Effector CD4-positive, alpha-beta T cell (primary cell): ENCODE results near the gene XYLT1.
"Not testable (repeated sequence)": the region's sequence is repeated elsewhere in the genome, so short reads cannot be mapped to it uniquely, and the experiment has no call there.

ENCODE experiments used
- DNase-seq: peaks from one replicate; pipeline ENCODE4 v3.0.0-alpha.2; 2020
- total RNA-seq: gene quantifications from one replicate; lab custom pipeline; 2026; lab: John Stamatoyannopoulos, UW

Gene XYLT1, protein sequence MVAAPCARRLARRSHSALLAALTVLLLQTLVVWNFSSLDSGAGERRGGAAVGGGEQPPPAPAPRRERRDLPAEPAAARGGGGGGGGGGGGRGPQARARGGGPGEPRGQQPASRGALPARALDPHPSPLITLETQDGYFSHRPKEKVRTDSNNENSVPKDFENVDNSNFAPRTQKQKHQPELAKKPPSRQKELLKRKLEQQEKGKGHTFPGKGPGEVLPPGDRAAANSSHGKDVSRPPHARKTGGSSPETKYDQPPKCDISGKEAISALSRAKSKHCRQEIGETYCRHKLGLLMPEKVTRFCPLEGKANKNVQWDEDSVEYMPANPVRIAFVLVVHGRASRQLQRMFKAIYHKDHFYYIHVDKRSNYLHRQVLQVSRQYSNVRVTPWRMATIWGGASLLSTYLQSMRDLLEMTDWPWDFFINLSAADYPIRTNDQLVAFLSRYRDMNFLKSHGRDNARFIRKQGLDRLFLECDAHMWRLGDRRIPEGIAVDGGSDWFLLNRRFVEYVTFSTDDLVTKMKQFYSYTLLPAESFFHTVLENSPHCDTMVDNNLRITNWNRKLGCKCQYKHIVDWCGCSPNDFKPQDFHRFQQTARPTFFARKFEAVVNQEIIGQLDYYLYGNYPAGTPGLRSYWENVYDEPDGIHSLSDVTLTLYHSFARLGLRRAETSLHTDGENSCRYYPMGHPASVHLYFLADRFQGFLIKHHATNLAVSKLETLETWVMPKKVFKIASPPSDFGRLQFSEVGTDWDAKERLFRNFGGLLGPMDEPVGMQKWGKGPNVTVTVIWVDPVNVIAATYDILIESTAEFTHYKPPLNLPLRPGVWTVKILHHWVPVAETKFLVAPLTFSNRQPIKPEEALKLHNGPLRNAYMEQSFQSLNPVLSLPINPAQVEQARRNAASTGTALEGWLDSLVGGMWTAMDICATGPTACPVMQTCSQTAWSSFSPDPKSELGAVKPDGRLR
- 62.5 reads per million, percentile 73 among the genes with 10 or more reads in this experiment for total RNA-seq

DNA sequence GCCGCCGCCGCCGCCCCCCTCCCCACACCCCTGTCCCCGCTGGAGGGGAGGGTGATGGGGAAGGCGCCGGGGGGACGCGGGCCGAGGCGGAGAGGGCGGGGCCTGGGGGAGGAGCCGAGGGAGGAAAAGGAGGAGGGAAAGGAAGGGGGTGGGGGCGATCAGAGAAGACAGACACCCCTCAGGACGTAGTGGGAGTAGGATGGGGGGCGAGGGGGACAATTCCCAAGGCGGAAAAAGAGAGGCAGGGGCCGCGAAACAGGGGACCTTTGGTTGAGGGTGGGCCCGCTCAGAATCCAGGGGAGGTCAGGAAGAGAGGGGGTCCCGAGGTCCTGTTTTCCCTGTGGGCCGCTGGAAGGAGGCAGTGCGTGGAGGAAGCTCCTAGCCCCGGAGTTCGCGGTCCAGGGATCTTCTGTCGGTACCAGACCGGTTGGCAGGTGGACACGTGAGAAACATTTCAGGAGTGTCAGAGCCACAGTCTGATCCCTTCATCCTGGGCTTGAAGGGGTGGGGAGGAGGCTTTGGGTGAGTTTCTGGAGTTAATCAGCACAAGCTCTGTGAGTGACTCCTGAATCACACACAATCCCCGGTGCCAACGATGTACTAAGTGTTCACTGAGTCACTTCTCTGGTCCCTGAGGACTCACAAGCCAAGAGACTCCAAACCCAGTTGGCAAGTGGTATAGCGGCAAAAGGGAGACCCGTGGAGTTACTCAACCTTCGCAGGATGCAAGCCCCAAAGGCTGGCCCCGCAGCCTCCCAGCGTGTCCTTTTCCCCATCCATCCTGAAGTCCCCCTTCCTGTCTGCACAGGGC is at the start of gene XYLT1:
Gene XYLT1 (minus strand): TSS at position 53 of the 811 bp plus-strand sequence. CDS start 164 bp downstream, outside the sequence.
- peak; percentile 42 for DNase-seq

DNA sequence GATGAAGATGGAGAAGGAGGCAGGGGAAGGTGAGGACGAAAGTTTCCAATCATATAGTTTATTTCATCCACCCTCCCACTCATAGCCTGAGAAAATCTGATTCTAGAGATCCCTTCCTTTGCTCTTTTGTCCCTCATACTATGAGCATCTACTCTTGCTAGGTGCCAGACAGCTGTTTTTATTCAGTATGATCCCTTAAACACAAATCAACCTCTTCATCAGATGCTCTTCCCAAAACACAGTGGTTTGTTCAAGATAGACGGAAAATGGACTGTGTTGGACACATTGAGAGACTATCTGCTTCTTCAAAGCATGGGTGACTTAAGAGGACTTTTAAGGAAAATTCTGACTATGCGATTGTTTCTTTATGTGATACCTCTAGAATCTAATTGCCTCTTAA is 49.4 kb upstream of the XYLT1 start:
- DNase-seq: no peak

DNA sequence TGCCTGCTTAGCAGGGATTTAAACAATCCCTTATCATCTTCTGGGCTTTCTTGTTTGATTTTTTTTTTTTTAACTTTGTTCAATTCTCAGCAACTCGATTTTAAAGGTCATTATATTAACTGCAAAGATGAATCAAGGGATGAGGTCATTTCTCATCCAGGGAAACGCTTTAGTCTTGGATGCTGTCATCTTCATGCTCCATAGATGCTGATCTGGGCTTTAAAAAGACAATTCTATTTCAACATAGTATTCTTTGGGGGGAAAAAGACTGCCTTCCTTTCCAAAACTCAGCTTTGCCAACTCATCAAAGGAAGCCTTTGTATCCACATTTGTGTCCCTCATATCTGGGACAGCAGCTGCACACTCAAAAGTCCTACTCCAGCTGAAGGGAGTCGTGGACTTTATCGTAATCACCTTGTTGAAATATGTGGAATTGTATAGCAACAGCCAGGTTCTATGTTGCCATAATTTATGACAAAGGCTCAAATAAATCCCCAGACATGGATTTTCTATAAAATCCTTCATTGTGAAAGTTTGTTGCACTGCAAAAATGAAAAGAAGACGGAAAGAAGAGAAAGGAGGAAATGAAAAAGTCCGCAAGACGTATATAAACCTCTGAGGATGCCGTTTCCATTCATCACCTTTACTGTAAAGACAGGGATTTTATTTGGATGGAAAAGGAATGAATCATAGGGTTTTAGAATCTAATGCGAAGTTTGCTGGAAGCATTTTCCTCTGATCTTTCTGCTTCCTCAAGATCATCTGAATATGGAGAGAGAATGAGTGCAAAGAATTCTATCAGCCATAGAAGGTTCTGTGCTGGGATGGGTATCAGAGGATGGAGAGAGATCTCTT is 48.6 kb upstream of the XYLT1 start:
- DNase-seq: no peak

DNA sequence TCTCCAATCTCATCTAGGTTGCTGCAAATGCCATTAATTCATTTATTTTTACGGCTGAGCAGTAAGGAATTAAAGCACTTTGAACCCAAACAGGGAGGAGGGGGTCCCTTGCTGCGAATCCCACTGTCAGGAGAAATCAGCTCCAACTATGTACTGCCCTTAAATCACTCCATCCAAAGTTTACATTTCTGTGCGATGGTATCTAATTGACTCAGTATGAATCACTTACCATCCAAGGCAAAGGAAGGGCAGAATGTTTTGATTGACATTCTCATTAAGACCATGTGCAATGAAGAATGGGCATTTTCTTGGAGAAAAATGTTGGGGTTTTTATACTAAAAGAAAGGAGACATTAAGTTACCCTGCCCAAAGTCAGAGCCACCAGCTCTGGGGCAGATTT is 47.7 kb upstream of the XYLT1 start:
- DNase-seq: no peak

DNA sequence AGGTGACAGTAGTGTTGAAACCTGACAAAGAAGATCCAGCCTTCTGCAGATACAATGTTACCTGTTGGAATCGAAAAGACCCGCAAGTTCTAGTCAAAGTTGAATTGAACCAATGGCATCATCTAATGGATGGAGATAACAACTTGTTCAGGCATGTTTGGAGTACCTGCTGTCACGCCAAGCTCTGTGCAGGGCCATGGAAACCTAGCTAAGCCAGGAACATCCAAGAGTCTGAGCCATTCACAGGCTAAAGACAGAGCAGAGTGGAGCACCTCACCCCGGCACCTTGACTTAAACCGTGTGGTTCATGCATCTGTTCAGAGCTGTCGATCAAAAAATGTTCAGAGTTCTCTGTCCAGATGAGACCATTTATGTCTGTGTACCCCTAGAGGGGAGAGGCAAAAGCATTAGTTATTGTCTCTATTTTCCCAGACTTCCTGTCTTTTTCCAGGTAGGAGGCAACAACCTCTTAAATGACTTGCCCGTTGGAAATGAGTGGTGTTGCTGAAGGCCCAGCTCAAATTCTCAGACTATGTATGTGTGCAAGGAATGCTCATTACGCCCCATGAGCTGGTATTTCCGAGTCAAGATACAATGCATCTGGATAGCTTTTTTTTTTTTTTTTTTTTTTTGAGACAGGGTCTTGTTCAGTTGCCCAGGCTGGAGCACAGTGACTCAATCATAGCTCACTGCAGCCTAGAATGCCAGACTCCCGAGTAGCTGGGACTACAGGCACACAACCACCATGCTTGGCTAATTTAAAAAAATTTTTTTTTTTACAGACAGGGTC is 44.9 kb upstream of the XYLT1 start:
- no peak for DNase-seq

DNA sequence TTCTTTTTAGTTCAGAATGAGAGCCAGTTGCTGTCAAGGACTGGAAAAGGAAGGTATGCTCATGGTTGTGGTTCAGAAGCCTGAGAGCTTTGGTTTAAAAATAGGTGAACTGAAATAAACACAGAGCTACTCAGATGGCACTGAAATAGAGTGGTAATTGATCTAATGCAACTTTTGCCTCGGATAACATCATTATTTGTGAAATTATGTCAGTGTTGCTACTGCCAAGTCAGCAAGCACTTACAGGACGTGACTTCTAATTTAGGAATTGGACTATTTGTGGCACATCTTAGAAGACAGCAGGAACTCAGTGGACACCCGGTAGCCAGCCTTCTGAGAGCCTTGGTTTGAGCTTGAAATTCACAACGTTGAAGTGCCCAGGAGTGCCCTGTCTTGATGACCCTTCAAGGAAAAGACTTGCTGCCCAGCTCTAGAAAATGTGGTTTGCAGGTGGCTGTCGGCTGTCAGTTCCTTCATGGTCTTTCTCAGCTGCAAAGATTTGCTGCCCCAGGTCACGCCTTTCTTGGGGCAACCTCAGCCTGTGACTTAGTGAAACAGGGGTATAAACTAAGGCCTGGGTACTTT is 42.0 kb upstream of the XYLT1 start:
- no peak for DNase-seq

DNA sequence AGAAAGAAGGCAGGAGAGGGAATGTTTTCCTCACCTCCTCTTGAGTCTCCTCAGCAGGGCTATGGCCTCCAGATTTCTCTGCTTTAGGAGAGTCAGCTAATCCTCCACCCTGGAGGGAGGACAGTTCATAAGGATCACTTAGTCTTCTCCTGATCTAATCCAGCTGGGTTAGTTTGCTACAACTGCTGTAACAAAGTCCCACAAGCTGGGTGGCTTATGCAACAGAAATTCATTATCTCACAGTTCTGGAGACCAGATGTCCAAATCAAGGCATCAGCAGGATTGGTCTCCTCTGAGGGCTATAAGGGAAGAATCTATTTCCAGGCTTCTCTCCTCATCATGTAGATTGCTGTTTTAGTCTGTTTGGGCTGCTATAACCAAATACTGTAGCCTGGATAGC is 40.6 kb upstream of the XYLT1 start:
- no peak for DNase-seq

DNA sequence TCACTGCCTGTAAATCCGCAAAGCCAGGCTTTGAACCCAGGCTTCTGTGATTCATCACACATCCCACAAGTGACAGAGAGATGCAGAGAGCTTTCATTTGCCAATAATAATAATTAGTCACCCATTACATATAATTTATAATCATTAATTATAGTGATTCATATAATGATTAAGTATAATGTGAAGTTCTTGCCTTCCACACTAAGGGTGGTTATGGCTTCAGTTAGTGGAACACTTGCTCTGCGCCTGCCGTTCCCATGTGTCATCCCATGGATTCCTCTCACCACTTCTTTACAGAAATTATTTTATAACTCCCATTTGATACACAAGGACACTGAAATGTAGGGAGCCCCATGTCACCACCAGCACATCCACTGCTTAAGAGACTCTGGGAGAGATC is 39.8 kb upstream of the XYLT1 start:
- no peak for DNase-seq

DNA sequence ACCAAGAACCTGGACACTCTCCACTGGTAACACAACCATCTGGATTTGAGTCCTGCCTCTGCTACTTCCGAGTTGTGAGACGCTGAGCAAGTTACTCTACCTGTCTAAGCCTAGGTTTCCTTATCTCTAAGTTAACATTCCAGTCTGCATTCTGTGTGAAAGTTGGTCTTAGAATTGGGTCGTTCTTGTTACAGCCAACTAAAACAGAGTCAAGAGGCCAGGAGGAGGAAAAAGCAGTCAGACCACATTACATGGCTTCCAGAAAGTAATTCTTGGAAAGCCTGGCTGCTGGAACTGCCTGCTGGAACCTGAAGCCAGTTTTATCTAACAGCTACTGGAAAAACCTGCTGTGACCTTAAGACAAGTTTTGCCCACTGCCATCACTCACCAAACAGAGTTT is 38.4 kb upstream of the XYLT1 start:
- DNase-seq: no peak

DNA sequence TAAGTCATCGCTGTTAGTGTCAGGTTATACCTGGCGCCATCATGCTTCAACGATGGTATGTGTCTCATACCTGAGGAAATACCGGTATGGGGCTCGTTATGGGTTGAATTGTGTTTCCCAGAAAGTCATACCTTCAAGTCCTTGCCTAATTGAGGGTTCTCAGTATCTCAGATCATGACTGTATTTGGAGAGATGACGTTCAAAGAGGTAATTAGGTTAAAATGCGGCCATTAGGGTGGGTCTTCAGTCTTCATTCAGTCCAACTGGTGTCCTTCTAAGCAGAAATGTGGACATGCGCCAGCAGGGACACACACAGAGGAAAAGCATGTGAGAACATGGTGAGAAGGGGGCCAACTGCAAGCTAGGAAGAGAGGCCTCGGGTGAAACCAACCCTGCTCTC is 37.5 kb upstream of the XYLT1 start:
- DNase-seq: no peak

DNA sequence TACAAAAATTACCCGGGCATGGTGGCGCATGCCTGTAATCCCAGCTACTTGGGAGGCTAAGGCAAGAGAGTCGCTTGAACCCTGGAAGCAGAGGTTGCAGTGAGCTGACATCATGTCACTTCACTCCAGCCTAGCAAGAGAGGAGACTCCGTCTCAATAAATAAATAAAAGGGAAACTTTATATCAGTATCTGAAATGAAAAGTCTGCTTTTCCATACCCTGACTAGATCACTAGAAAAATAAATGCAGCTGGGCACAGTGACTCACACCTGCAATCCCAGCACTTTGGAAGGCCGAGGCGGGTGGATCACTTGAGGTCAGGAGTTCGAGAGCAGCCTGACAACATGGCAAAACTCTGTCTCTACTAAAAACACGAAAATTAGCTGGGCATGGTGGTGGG is 36.8 kb upstream of the XYLT1 start:
- not testable (repeated sequence) for DNase-seq

DNA sequence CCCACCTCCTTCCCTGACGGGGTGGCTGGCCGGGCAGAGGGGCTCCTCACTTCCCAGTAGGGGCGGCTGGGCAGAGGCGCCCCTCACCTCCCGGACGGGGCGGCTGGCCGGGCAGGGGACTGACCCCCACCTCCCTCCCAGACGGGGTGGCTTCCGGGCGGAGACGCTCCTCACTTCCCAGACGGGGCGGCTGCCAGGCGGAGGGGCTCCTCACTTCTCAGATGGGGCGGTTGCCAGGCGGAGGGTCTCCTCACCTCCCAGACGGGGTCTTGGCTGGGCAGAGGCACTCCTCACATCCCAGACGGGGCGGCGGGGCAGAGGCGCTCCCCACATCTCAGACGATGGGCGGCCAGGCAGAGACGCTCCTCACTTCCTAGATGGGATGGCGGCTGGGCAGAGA is 35.1 kb upstream of the XYLT1 start:
- not testable (repeated sequence) for DNase-seq

DNA sequence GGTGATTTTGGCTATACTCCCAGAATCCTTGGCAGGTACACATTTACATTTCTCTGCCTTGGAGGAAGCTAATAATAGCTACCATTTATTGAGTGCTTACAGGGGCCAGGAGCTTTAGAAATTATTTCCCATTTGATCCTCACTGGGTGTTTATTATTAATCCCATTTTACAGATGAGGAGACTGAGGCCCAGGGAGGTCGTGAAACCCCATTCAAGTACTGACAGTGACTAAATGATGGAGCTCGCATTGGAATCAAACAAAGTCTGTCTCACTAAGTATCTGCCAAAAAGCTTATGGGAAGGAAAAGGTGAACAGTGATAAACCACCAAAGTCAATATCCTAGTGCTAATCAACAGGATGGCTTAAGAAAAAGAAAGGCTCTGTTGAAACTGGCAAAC is 33.3 kb upstream of the XYLT1 start:
- DNase-seq: no peak

DNA sequence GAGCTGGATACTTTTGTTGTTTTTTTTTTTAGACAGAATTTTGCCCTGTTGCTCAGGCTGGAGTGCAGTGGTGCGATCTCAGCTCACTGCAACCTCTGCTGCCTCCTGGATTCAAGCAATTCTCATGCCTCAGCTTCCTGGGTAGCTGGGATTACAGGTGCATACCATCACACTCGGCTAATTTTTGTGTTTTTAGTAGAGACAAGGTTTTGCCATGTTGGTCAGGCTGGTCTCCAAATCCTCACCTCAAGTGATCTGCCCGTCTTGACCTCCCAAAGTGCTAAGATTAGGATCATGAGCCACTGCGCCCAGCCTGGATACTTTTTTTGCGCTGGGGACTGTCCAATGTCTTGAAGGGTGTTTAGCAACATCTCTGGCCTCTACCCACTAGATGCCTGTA is 32.6 kb upstream of the XYLT1 start:
- no peak for DNase-seq

DNA sequence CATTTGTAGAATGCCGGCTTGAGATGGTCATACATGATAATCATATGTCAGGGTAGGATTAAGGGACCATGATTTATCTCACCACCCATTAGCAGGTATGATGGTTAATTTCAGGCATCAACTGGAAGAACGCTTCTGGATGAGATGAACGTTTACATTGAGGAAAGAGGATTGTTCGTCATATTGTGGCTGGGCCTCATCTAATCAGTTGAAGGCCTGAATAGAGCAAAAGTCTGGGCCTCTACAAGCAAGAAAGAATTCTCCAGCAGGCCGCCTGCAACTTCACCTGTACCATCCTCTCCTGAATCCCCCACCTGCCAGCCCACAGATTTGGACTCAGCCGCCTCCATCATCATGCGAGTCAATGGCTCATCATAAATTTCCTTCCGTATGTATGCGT is 30.6 kb upstream of the XYLT1 start:
- DNase-seq: no peak

DNA sequence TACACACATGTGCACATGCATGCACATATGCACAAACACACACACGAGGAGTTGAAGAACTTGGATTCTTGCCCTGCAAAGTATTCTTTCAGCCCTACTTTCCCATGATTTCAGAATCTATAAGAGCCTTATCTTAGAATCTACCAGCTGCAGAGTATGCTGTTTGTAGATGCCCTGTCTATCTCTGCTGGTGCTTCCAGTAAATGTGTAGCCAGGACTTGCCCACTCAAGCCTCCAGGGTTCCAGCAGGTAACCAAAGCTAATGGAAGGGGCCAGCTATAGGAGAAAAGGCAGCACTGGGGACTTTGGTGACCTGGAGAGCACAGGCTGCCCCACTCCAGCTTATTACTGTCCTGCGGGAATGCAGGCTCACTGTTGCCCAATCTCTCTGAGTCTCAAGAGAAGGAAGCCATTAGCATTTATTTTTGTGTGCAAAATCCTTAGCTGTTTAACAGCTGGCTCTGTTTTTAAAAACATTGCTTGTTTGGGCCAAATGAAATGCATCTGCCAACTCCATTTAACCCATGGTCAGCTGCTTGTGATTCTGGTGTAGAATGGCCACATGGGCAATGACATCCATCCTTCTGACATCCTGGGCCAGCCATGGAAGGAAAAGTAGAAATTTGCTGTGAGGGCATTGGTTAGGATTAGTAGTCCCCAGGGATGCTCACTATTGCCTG is 28.6 kb upstream of the XYLT1 start:
- no peak for DNase-seq

DNA sequence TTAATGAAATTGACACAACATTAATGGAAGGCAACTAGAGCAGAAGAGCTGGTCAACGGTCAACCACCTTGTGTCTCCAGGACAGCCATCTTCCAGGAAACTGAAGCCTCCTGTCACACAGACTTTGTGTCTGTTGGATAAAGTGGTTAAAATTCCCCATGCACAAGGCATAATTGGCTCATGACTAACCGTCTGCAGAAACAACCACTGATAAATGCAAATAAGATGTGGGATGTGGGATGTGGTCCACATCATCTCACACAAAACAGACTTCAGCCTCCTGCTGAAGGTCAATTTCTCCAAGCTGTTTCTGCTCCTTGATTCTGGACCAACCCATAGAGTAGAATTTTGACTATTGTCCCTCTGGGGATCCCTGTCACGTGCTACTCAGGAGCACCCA is 26.9 kb upstream of the XYLT1 start:
- DNase-seq: no peak

DNA sequence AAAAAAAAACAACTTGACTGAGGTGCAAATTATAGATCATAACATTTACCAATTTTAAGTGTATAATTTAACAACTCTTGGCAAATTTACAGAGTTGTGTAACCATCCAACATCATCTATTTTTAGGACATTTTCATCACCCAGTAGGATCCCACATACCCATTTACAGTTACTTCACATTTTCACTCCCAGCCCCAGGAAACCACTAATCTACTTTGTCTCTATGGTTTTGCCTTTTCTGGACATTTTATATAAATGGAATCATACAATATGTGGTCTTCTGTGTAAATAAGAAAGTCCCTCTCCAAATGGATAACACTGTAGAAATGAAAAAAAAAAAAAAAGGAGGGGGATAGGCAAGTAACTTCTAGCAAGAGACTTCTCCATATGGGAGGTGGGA is 26.1 kb upstream of the XYLT1 start:
- DNase-seq: no peak

DNA sequence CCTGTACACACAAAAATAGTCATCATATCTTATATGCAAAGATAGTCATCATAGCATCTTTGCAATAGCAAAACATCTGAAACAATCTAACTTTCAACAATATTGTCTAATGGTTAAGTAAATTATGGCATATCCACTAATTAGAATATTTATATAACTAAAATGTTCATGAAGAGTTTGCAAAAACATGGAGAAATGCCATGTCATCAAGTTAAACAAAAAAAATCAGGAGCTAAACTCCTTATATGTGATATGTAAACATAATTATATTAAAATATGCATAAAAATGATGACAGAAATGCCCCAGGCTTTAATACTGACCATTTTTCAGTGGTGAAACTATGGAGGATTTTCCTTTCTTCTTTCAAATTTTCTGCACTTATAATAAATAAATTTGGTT is 22.3 kb upstream of the XYLT1 start:
- DNase-seq: no peak

DNA sequence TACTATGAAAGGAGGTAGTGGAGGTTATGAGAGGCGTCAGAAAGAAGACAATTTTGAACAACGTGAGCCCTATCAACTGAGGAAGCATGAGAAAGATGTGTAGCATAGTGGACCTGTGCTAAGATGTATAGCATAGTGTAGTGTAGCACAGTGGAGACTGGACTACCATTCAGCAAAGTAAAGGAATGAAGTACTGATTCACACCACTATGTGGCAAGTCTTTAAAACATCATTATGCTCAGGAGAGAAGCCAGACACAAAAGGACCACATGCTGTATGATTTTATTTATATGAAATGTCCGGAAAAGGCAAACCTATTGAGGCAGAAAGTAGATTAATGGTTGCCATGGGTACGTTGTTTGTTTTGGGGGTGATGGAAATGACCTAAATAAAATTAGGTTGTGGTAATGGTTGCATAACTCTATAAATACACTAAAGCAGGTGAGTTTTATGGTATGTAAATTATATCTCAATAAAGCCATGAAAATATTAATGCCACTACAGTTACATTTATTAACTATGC is 20.4 kb upstream of the XYLT1 start:
- no peak for DNase-seq
